ENCODE data around the gene REP15.

DNA sequence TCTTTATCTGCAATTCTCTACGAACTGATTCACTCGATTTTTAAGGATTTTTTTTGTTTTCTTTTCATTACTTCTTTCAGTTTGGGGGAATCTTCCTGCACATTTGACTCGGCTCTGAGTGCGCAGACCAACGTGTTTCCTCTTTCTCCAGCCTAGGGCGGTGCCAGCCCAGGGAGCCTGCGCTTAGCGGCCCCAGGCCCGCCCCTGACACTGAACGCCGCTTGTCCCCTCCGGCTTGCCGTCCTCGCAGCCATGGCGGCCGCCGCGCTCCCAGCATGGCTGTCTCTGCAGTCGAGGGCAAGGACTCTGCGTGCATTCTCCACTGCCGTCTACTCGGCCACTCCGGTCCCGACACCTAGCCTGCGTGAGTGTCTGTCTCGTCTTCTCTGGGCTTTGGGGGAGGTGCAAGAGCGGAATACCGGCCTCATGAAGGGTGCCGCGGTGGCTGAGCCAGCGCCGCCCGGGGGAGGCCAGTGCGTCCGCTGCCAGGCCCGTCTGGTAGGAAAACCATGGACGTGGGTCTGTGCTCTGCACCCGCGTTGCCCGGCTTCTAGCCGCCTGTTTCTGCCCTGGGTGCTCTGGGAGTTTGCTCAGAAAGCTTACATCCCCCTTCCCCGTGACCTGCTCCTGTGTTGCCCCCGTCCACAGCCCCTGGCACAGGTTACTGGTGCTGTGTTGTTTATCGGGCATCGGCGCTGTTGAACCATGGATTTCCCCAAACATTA is 14.5 kb downstream of the REP15 start, which contains the start of gene MRPS35:
- TF ChIP-seq ELF4 (IDR thresholded peaks at IDR 0.05): peak; percentile 78
- no peak for TF ChIP-seq ZNF384 (IDR thresholded peaks at IDR 0.05)
- no peak for TF ChIP-seq LEF1 (IDR thresholded peaks at IDR 0.05; ENCODE audit: borderline replicate concordance)
